ENCODE data around the gene SAMHD1. TPM values are rescaled to one million over a fixed set of nuclear protein-coding genes. Genes with fewer than 3 reads are reported as not detected.

Gene SAMHD1
- polyA plus RNA-seq, 1 of the 3 experiments (the other 2 are of a cell fraction): 5.9 TPM

GRCh38 chr20:36881331-36881730 lies 70.2 kb downstream of the SAMHD1 start:
- H3K36me3 ChIP-seq (replicated peaks in 1 of 2; ENCODE audit: control insufficient read depth in 1 of 2, insufficient read depth in 2 of 2, low read length in 1 of 2): no peaks in the 10 kb centered on the region
- CTCF ChIA-PET: interaction anchor here (0.7 to 2.0 kb wide), 3 partner anchors 46 to 181 kb away, joined by 3 to 7 read pairs (median 5); no protein-coding TSS in a partner anchor
- POLR2A ChIA-PET: no interaction called here

GRCh38 chr20:36880741-36881250 lies 70.7 kb downstream of the SAMHD1 start:
- TF ChIP-seq RFX5 (IDR thresholded peaks at IDR 0.05; ENCODE audit: low read length): no peak
- POLR2A ChIA-PET: no interaction called here
- DNase-seq: no peak

More at GRCh38 chr20:36881331-36881730, 70.2 kb downstream of the SAMHD1 start:
- H3K9me3 ChIP-seq: no peaks in the 10 kb centered on the region
- no peak for DNase-seq
- H3K9ac ChIP-seq: no peak overlapping the region
- no peak for TF ChIP-seq EP300 (IDR thresholded peaks at IDR 0.05; ENCODE audit: borderline replicate concordance in 1 of 2, low read depth in 1 of 2, low read length in 1 of 2)
- TF ChIP-seq USF2 (IDR thresholded peaks at IDR 0.05; ENCODE audit: borderline replicate concordance, low read depth, low read length): no peak
- TF ChIP-seq POLR2AphosphoS5 (IDR thresholded peaks at IDR 0.05; ENCODE audit: low read depth, low read length): no peak
- no peak for TF ChIP-seq MEF2A (IDR thresholded peaks at IDR 0.05; ENCODE audit: borderline replicate concordance, low read depth)
- TF ChIP-seq FOSL2 (IDR thresholded peaks at IDR 0.05; ENCODE audit: borderline replicate concordance, low read depth): no peak
- TF ChIP-seq TCF12 (IDR thresholded peaks at IDR 0.05): no peak
- TF ChIP-seq CTCF (IDR thresholded peaks at IDR 0.05): no peak
- no peak for TF ChIP-seq NRF1 (IDR thresholded peaks at IDR 0.05; ENCODE audit: low read depth, low read length)
- no peaks in the 10 kb centered on the region for H3K4me1 ChIP-seq (ENCODE audit: control insufficient read depth in 1 of 2, insufficient read depth in 2 of 2, low read depth in 1 of 2, low read length in 1 of 2)
- H3K27me3 ChIP-seq (ENCODE audit: insufficient read depth): no peaks in the 10 kb centered on the region
- H3K9me2 ChIP-seq: no peaks in the 10 kb centered on the region
- no peaks in the 10 kb centered on the region for H3K79me2 ChIP-seq (ENCODE audit: insufficient read depth)
- no peaks in the 10 kb centered on the region for H4K20me1 ChIP-seq (ENCODE audit: insufficient read depth)
- H3K4me3 ChIP-seq (ENCODE audit: low read depth in 2 of 2, low read length in 1 of 2): no peak overlapping the region
- no peak overlapping the region for H2AFZ ChIP-seq (ENCODE audit: low read depth)
- WGBS (ENCODE audit: low lambda C conversion rate): 92% methylated on average over 16 of the region's 16 CpGs
- H3K27ac ChIP-seq (ENCODE audit: low read depth in 2 of 2, low read length in 1 of 2): no peak overlapping the region
- no peak overlapping the region for H3K4me2 ChIP-seq
- no peaks in the 10 kb centered on the region for H3F3A ChIP-seq (replicated peaks; ENCODE audit: insufficient read depth)

More at GRCh38 chr20:36880741-36881250, 70.7 kb downstream of the SAMHD1 start:
- no peak overlapping the region for H3K27ac ChIP-seq (ENCODE audit: low read depth in 2 of 2, low read length in 1 of 2)
- H3K9ac ChIP-seq: no peak overlapping the region
- H3K9me3 ChIP-seq: no peaks in the 10 kb centered on the region
- no peaks in the 10 kb centered on the region for H3K9me2 ChIP-seq
- CTCF ChIA-PET: interaction anchor here (0.7 to 1.1 kb wide), 3 partner anchors 16 to 181 kb away, joined by 3 to 5 read pairs (median 3); no protein-coding TSS in a partner anchor
- H3K27me3 ChIP-seq (ENCODE audit: insufficient read depth): no peaks in the 10 kb centered on the region
- WGBS (ENCODE audit: low lambda C conversion rate): 75% methylated on average over 10 of the region's 11 CpGs
- H3K36me3 ChIP-seq (replicated peaks in 1 of 2; ENCODE audit: control insufficient read depth in 1 of 2, insufficient read depth in 2 of 2, low read length in 1 of 2): no peaks in the 10 kb centered on the region
- H3K4me2 ChIP-seq: no peak overlapping the region
- no peak overlapping the region for H2AFZ ChIP-seq (ENCODE audit: low read depth)
- no peaks in the 10 kb centered on the region for H4K20me1 ChIP-seq (ENCODE audit: insufficient read depth)
- no peaks in the 10 kb centered on the region for H3F3A ChIP-seq (replicated peaks; ENCODE audit: insufficient read depth)
- H3K4me3 ChIP-seq (ENCODE audit: low read depth in 2 of 2, low read length in 1 of 2): no peak overlapping the region
- no peaks in the 10 kb centered on the region for H3K4me1 ChIP-seq (ENCODE audit: control insufficient read depth in 1 of 2, insufficient read depth in 2 of 2, low read depth in 1 of 2, low read length in 1 of 2)
- no peaks in the 10 kb centered on the region for H3K79me2 ChIP-seq (ENCODE audit: insufficient read depth)
